ENCODE results near the gene TMTC2.

Gene TMTC2

DNA sequence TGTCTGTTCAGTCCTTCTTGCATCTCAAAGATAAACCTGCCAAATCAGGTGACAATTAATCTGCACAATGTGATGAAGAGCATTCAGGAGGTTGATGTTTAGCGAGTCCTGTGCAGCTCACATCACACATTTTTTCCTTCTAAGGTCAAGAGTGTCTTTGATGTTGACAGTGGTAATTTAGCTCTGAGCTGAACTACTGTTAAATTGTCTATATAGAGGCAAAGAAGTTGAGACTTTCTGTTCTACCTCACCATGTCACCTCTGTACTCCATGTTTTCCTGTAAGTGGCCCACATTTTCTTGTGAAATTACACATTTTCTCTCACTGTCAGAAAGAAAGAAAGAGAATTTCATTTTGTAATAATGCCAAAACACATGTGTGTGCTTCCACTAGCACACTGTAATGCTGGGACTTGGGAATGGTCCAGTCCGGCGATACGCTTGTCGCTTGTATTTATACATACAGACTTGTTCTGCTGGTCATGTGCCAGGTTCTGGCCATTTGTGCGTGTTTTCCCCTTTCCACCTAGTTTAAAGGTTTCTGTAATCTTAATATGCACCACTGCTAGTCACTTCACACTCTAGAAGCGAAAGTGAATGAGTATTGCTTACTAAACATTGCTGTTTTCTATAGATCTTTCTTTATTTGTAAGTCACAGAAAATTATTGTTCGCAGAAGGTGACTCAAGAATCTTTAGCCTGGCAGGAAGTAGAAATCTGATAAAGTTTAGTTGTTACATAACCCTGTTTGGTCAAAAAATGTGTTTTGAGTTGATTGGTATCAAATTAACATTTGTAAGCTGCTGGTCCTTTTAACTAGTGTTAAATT, 328.9 kb downstream of the TMTC2 start:
- peak; percentile 4 for DNase-seq (ENCODE audit: low spot score)

DNA sequence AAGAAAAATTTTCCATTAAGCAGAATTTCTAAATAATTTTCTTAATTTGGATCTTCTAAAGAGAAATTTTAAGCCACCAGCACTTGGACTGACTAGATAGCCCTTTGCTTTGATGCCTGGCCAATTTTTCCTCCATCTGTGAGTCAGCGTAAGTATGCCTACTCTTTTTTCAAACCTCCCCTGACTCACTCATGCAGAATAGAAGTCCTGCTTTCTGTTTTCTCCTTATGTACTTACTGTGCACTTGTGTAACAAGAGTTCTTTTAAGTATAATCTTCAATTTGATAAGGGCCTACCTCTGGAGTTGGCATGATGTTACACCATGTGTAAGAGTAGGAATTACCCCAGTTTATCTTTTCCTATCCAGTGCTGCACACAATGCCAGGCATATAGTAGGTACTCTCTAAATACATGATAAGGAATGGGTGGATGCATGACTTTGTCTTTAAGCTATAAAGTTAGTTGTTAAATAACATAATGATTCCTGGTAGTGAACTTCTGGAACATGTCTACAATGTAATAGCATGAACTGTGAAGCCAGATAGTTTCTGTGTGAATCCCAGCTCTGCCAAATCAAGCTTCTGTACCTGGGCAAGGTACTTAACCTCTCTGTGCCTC, 329.6 kb downstream of the TMTC2 start:
- peak; percentile 79 for DNase-seq (ENCODE audit: low spot score)

- DNase-seq (ENCODE audit: low spot score), result no peak
These were observed 330.3 kb downstream of the TMTC2 start for GRCh38 chr12:83016991-83017390.

DNA sequence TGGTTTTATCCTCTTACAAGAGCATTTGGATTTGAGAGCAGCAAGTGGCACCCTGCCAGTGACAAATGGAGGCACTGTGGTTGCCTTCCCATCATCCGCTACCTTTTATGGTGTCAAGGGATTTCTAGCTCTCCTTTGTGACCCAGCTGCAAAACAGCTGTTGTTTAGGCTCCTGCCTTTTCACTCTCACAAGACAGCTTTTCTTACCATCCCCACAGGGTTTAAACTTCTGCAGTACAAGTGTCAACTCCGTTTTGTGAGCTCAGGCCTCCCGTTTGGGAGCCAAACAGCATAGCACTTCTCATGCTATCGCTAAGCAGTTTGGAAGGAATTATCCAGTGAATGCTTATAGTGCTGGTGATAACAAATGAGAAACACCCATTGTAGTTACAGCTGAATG, 331.4 kb downstream of the TMTC2 start:
- DNase-seq (ENCODE audit: low spot score), result no peak

DNA sequence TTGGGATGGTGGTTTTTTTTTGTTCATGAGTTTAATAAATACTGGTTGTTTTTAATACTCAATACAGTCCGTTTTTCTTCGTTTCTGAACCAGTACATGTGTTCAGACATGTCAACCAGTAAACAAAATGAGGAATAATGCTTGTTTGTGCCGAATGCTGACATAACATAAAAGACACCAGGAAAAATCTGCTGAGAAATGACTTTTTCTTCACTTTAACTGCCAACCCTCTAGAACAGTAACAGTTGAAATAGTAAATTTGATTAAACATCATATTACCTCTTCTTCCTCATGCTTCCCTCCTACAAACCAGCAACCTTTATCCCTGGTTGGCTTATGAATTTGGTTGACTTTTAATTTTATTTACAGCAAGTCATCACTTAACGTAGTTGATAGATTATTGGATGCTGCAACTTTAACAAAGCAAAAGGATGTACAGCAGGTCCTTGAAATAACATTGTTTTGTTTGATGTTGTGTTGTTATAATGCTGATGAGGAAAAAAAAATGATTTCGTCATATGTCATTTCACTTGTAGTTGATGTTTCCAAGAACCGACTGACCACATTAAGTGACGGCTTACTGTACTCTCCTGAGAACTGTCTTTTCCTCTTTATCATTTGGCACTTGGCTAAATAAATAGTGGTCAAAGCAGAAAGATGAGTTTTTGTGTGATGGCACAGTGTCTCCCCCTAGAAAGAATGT, 340.5 kb downstream of the TMTC2 start:
- DNase-seq (ENCODE audit: low spot score), result no peak

GRCh38 chr12:83031196-83031595, 344.5 kb downstream of the TMTC2 start:
- no peak for DNase-seq (ENCODE audit: low spot score)

DNA sequence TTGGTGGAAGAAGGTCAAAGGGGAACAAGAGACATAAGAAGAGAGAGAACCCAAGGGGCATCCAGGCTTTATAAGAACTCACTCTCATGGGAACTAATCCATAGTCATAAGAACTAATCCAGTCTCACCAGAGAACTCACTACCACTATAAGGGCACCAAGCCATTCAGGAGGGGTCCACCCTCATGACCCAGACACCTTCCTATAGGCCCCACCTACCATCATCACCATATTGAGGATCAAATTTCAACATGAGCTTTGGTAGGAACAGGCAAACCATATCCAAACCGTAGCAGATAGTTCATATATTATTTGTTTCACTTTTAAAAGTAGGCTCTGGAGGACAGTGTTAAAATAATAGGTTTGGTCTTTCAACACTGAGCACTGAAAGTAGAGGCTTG, 350.1 kb downstream of the TMTC2 start:
- no peak for DNase-seq (ENCODE audit: low spot score)

GRCh38 chr12:83039413-83039812, 352.7 kb downstream of the TMTC2 start:
- DNase-seq (ENCODE audit: low spot score), result no peak

- no peak for DNase-seq (ENCODE audit: low spot score)
These were observed 353.6 kb downstream of the TMTC2 start for GRCh38 chr12:83040339-83040738.

DNA sequence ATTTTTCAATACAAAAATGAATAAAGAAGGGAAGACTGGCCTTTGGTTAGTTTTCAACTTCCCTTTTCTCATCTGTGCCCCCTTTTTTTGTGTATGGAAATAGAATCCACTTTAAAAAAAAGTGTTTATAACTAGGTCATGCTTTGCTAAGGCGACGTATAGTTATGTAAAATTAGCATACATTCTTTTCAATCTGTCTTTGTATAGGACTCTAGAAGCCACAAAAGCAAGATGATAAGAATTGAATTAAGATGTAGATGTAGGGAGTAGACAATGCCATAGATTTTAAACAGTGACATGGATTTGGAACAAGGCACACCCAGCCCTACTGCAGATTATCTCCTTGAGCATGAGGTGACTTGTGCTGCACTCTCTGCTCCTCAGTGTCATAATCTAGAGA, 354.3 kb downstream of the TMTC2 start:
- no peak for DNase-seq (ENCODE audit: low spot score)

GRCh38 chr12:83042441-83043200, 355.9 kb downstream of the TMTC2 start:
- DNase-seq (ENCODE audit: low spot score), result no peak

DNA sequence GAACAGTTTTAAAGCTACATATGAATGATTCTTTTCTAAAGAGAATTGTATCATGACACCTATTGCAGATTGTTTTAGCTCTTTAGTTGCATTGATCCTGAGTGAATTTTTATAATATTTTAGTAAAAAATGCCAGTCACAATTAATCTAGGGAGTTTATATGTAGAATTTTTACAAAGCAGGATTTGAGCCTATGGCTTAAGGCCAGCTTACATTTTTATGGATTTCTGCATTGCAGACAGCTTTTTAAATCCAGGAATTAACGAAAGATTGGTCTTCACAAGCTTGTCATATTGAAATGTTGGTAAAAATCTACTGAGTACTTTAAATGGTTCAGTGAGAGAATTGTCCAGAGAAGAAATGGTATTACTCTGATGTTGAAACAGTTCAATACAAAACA, 358.0 kb downstream of the TMTC2 start:
- DNase-seq (ENCODE audit: low spot score), result no peak

- DNase-seq (ENCODE audit: low spot score), result no peak
These were observed 359.3 kb downstream of the TMTC2 start for GRCh38 chr12:83046019-83046418.

DNA sequence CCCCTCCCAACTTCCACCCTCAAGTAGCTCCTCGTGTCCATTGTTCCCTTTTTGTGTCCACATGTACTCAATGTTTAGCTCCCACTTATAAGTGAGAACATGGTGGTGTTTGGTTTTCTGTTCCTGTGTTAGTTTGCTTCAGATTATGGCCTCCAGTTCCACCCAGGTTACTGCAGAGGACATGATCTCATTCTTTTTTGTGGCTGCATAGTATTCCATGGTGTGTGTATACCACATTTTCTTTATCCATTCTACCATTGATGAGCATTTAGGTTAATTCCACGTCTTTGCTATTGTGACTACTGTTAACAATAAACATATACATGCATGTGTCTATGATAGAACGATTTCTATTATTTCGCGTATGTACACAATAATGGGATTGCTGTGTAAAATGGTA, 362.6 kb downstream of the TMTC2 start:
- DNase-seq (ENCODE audit: low spot score), result no peak

GRCh38 chr12:83052890-83053541, 366.3 kb downstream of the TMTC2 start:
- DNase-seq (ENCODE audit: low spot score), result no peak

- no peak for DNase-seq (ENCODE audit: low spot score)
These were observed 370.7 kb downstream of the TMTC2 start for GRCh38 chr12:83057436-83057835.

DNA sequence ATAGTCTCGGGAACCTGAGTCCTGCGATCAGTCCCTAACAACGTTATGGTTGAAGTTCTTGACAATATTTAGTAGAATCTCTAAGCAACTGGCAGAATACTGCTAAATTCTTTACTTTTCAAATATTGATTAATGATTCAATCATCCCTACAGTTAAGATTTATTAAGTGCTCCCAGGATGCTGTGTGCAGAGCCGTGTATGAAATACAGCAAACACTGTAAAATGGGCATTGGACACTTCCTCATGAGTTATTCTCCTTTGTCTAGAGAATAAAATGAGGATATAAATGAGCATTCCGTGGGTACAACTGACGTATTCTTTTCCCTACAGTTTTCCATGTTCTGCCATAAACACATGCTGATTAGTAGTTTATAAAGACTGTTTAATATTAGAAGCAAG, 372.4 kb downstream of the TMTC2 start:
- DNase-seq (ENCODE audit: low spot score), result no peak

DNA sequence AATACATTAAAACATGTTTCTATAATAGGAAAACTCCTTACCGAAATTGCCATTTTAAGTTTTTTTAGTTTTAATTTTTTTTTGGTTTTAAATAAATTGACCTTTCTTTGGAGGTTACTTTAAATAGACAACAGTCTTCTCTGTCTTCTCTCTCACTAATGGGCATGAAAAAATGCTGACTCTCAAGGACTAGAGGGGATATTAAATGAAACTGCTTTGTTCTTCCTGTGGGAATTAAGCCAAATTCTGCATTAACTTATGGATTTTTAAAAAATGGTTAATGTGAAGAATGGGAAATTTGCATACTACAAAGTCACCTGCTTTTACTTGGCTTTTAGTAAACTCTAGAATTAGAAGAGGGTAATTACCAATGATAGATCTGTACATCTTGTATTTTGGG, 378.9 kb downstream of the TMTC2 start:
- DNase-seq (ENCODE audit: low spot score), result no peak

- no peak for DNase-seq (ENCODE audit: low spot score)
These were observed 381.3 kb downstream of the TMTC2 start for GRCh38 chr12:83067981-83068380.

DNA sequence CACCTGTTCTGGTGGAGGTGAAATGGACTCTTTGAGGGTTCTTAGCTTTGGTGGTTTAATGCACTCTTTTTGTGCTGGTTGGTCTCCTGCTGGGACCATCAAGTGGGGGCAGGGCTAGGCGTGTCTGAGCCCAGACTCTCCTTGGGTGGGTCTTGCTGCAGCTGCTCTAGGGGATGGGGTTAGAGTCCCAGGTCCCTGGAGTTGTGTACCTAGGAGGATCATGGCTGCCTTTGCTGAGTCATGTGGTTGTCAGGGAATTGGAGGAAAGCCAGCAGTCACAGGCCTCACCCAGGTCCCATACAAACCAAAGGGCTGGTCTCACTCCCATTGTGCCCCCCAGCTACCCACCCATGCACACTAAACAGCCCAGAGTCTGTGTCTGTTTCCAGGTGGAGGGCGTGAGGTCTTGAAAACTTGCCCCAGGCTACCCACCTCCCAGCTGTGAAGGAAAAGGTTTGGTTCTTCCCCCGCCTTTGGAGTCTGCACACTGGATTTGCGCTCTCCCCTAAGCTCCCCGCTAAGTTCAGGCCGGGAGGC, 387.7 kb downstream of the TMTC2 start:
- DNase-seq (ENCODE audit: low spot score), result no peak

DNA sequence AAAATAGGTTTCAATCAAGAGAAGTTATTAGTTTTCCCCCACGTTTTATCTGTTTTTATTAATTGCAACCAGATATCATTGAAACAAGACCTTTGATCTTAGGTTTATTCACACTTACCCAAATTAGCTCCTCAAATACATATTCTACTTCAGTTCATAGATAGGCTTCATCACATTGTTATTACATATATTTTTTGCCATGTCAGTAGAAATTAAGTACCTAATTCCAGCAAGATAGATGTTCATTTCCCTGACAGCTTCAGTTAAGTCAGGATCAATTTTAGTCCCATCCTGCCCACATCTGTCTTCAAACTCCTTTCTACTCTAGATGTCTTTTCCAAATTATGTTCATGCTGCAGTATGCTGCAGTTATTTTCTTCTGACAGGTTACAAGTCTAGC, 388.8 kb downstream of the TMTC2 start:
- DNase-seq (ENCODE audit: low spot score), result no peak

GRCh38 chr12:83077041-83077440, 390.3 kb downstream of the TMTC2 start:
- DNase-seq (ENCODE audit: low spot score), result no peak

Measured in RKO (cell line).